Ascending aorta (tissue), 2 donors: ENCODE measurements around the gene P2RX1. TPM values are rescaled to one million over a fixed set of nuclear protein-coding genes. Genes with fewer than 3 reads are reported as not detected.
A peak's percentile ranks its signal among the peaks of the same experiment; 100 is the strongest.

ENCODE experiments used
- DNase-seq, 2 donors: peaks; one replicate each; pipeline ENCODE4 v3.0.0-alpha.2; 2019; ENCODE audit warnings: low spot score in 2 of 2
- H3K27ac ChIP-seq, 2 donors: fragments of 200-600 bp; sonication (generic); one replicate each; pipeline ENCODE4 v1.5.1; 2016 to 2017; ENCODE audit warnings: mild to moderate bottlenecking in 1 of 2
- H3K27me3 ChIP-seq: fragments of 200-600 bp; sonication (generic); one replicate; pipeline ENCODE4 v1.5.1; 2017
- H3K36me3 ChIP-seq, 2 donors: fragments of 200-600 bp; sonication (generic); one replicate each; pipeline ENCODE4 v1.5.1; 2016
- H3K4me1 ChIP-seq, 2 donors: fragments of 200-600 bp; sonication (generic); one replicate each; pipeline ENCODE4 v1.5.1; 2016 to 2017; ENCODE audit warnings: mild to moderate bottlenecking in 1 of 2
- H3K4me3 ChIP-seq, 2 donors: fragments of 200-600 bp; sonication (generic); one replicate each; pipeline ENCODE4 v1.5.1; 2016 to 2017; ENCODE audit warnings: mild to moderate bottlenecking in 1 of 2
- H3K9me3 ChIP-seq, 2 donors: fragments of 200-600 bp; sonication (generic); one replicate each; pipeline ENCODE4 v1.5.1; 2016
- CTCF ChIP-seq, 3 experiments: fragments of 200-600 bp in 2 of 3; fragments of 450-650 bp in 1 of 3; sonication (generic) in 2 of 3; IDR thresholded peaks; one replicate each; pipeline ENCODE4 v1.5.1; 2016 to 2019; ENCODE audit warnings: antibody characterized with exemption in 3 of 3, mild to moderate bottlenecking in 1 of 3, moderate library complexity in 1 of 3
- intact Hi-C: fragments of 100-400 bp; cut with DNase I; formaldehyde crosslinking; loops from one replicate; pipeline ENCODE4 v1.15.1; 2023
- total RNA-seq: library from RNA; depleted of rRNA; stranded (reverse); fragments of >200 nt; gene quantifications from one replicate; pipeline ENCODE4 v1.1.0, GENCODE V29; 2016

The P2RX1 gene
- total RNA-seq, 1 donor from 2014 or later: not detected

GRCh38 chr17:3926860-3927627, 10.8 kb upstream of the P2RX1 start:
- peaks cover 7 to 14% of the 10 kb centered on the region in 2 donors for H3K4me1 ChIP-seq
- intact Hi-C loops: no loop called here
- H3K27me3 ChIP-seq: no peaks in the 10 kb centered on the region
- H3K36me3 ChIP-seq: peaks cover 0 to 9% of the 10 kb centered on the region in 2 donors
- peak overlapping the region in 1 of 2 donors; percentile 60 for H3K27ac ChIP-seq
- no peak for DNase-seq
- TF ChIP-seq CTCF (IDR thresholded peaks at IDR 0.05): no peak
- H3K4me3 ChIP-seq: no peak overlapping the region
- H3K9me3 ChIP-seq: no peaks in the 10 kb centered on the region

DNA sequence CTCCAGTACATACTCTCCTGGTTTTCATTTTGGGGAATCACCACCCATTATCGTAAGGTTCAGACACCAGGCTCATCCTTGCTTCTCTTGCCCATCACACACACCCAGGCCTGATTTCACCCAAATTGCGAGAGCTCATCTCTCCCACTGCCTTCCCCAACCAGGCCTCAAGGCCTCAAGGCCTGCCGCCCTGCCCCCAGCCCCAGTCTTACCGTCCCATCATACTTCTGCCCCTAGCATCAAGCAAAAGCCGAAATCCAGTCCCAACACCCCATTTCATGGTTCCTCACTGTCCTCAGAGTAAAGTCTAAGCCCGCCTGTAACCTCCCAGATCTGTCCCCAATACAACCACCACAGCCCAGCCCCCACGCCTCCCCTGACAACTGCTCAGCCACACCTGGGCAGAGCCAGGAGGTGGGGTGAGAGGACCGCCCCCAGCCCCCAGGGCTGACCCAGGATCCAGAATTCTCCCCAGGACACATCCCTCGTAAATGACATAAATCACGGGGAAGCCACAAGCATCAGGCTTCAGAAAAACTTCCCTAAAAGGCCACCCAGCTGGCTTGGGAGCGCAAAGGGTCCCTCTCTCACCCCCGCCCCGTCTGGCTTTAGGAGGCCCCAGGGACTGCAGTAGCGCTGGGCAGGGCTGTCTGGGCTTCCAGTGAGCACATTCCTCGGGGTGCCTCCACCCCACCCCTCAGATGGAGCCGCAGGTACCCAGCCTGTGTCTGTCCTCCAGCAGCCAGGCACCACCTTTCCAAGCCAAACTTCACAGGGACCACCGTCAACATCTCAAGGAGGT, 9.6 kb upstream of the P2RX1 start:
- no peak for TF ChIP-seq CTCF (IDR thresholded peaks at IDR 0.05)
- DNase-seq: no peak
- H3K4me3 ChIP-seq: no peak overlapping the region
- H3K4me1 ChIP-seq: peaks cover 13 to 23% of the 10 kb centered on the region in 2 donors
- no peak overlapping the region for H3K27ac ChIP-seq
- intact Hi-C loops: no loop called here
- H3K36me3 ChIP-seq: peaks cover 0 to 9% of the 10 kb centered on the region in 2 donors
- no peaks in the 10 kb centered on the region for H3K27me3 ChIP-seq
- no peaks in the 10 kb centered on the region for H3K9me3 ChIP-seq

DNA sequence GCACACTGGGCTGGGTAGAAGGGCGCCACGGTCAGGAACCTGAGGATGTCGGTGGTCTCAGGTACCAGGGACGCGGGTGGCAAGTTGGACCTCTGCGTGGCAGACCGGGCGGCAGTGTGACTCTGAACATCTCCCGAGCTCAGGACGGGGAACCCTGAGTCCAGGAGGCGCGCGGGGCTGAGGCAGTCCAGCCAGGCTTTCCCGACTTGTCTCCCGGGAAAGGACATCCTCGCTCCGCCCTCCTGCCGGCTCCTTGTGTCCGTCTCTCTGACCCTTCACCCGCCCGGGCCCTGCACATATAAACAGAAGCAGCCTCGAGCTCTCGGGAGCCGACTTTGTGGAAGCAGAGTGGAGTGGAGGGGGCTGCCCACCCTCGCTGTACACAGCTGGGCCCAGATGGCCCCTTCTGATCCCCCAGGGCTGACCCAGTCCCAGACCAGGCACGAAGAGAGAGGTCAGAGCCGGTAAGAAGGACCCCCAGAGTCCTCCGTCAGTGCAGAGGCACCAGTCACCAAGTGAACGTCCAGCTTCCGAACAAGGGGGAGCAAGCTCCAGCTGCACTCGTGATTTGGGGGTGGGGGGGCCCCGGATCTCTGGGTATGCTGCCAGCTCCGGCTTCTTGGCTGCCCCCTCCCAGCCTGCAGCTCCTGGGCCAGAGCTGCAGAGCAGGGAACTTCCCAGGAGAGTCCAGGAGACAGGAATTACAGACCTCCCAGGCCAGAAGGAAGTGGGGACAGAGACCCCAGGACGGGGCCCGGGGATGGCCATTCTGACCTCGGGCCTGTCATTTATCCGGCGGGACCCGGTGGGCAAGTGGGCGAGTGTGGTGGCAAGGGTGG, 8.5 kb upstream of the P2RX1 start:
- no peak overlapping the region for H3K27ac ChIP-seq
- peaks cover 0 to 5% of the 10 kb centered on the region in 2 donors for H3K36me3 ChIP-seq
- H3K4me1 ChIP-seq: peaks cover 13 to 23% of the 10 kb centered on the region in 2 donors
- DNase-seq: no peak
- TF ChIP-seq CTCF (IDR thresholded peaks at IDR 0.05): no peak
- H3K4me3 ChIP-seq: no peak overlapping the region
- H3K27me3 ChIP-seq: no peaks in the 10 kb centered on the region
- H3K9me3 ChIP-seq: no peaks in the 10 kb centered on the region
- intact Hi-C loops: no loop called here

GRCh38 chr17:3923466-3924190, 7.4 kb upstream of the P2RX1 start:
- H3K36me3 ChIP-seq: peaks cover 0 to 5% of the 10 kb centered on the region in 2 donors
- no peak overlapping the region for H3K4me3 ChIP-seq
- H3K27me3 ChIP-seq: no peaks in the 10 kb centered on the region
- DNase-seq: no peak
- intact Hi-C loops: no loop called here
- peaks cover 18 to 27% of the 10 kb centered on the region in 2 donors for H3K4me1 ChIP-seq
- no peak for TF ChIP-seq CTCF (IDR thresholded peaks at IDR 0.05)
- no peaks in the 10 kb centered on the region for H3K9me3 ChIP-seq
- H3K27ac ChIP-seq: no peak overlapping the region

DNA sequence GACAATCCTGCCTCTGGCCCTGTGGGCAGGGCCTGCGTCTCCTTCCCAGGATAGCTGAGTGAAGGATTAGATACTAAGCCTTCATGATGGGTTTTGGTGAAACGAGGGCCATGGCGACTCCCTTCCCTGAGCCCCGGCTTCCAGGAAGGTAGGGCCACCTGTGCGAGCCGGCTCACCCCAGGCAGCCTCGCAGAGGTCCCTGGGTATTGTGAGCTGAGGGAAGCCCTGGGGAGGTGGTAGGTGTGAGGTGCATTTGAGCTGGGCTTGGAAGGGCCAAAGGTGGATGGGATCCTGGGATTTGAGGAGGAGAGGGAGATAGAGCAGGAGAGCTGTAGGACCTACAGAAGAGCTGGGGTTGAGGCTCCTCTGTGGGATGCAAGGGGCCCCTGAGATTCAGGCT, 6.5 kb upstream of the P2RX1 start:
- H3K4me3 ChIP-seq: no peak overlapping the region
- no peaks in the 10 kb centered on the region for H3K9me3 ChIP-seq
- intact Hi-C loops: no loop called here
- no peak for TF ChIP-seq CTCF (IDR thresholded peaks at IDR 0.05)
- no peaks in the 10 kb centered on the region for H3K36me3 ChIP-seq
- H3K27ac ChIP-seq: no peak overlapping the region
- H3K27me3 ChIP-seq: no peaks in the 10 kb centered on the region
- peaks cover 15 to 20% of the 10 kb centered on the region in 2 donors for H3K4me1 ChIP-seq
- no peak for DNase-seq
